HuH-7.5 (cell line): ENCODE results near the gene ST8SIA1.

Experiments used
- DNase-seq: peaks from one replicate; pipeline ENCODE4 v3.0.0; 2011; ENCODE audit warnings: low spot score

The ST8SIA1 gene

GRCh38 chr12:22238211-22238610 is 96.3 kb downstream of the ST8SIA1 start:
- DNase-seq = no peak

DNA sequence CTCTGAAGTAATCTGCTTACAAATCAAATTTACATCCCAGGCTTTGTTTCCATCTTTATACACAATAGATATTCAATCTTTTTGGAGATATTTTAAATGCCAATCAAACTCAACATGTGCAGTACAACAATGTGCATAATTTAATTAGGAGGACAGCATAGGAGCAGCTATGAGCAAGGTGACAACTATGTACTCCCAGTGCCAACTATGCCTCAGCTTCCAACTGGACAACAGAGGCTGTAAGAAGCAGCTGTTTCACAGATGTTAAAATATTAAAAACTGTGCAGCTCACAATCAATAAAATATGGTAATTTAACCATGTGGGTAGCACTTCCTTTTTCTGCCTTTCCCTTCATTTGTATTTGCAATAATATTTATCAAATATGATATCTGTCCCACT is 99.9 kb downstream of the ST8SIA1 start:
- no peak for DNase-seq

- no peak for DNase-seq
Measured at GRCh38 chr12:22231836-22232235, 102.7 kb downstream of the ST8SIA1 start.

DNA sequence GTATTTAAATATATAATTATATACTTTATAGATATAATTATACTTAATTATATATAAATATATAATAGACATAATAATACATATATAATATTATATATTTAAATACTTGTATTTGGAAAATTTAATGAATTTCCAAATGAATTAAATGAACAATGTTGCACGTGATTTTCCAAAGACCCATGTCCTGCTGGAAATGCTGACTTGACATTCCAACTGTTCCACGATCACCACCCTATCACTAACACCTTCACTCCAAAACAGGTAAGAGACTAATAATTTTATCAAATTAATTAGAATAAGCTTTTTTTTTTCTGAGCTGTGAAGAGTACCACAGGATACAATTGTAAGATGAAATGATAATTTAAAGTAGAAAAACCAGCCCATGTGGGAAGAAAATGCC is 103.4 kb downstream of the ST8SIA1 start:
- no peak for DNase-seq

DNA sequence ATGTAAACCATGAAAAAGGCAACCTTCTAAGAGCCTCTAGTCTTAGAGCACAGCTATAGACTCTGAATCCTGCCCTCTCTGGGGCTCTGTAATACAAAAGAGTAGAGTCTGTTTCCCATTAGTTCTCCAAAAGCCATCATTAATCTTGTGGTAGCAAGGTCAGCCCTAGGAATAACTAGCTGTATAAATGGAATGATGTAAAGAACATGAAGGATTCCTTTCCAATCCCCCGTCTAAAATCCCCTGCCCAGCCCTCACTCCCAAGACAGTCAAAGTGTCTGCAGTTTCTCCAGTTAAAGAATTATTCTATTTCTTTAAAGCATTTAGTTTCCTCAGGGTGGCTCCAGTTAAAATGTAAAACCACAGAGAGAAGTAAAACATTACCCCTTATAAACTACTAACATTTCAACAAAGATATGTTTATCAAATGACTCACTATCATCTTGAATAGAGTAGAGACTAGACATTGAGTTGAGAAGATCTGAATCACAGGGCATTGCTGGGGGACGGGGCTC is 104.2 kb downstream of the ST8SIA1 start:
- DNase-seq = no peak

GRCh38 chr12:22229652-22230279 is 104.7 kb downstream of the ST8SIA1 start:
- DNase-seq = no peak

DNA sequence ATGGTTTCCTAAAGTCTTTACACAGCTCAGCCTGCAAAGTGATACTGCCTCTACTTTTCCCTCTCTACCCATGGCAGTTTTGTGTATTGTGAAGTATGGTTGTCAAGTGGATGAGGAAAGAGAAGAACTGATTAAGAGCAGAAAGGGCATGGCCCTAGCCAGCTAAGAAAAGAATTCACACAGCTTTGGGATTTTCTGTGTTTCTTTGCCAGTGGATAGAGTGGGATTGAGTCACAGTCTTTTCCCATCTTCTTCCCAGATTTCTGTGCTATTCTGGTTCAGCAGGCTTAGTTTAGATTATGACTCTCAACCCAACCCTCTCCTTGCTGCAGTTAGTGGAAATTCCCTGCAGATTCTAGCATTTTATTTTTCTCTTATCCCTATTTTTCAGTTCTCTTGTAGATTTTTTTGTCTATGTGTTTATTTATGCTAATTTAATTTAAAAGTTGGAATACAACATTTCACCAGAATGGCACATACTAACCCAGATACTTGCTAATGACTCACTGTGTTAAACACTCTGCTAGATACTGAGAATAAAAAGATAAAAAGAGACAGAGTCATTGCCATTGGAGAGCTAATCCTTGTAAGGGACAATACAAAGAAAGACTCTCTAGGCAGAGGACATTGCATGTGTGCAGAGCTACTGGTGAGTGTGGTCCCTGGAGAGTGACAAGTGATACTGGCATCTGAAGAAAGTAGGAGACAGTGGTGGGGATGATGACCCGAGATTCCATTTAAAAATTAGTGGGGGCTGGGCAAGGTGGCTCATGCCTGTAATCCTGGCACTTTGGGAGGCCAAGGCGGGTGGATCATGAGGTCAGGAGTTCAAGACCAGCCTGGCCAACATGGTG is 106.3 kb downstream of the ST8SIA1 start:
- DNase-seq = no peak

GRCh38 chr12:22223356-22223755 is 111.2 kb downstream of the ST8SIA1 start:
- DNase-seq = no peak

GRCh38 chr12:22217556-22217955 is 117.0 kb downstream of the ST8SIA1 start:
- no peak for DNase-seq

- DNase-seq = no peak
Measured at GRCh38 chr12:22215467-22216253, 118.8 kb downstream of the ST8SIA1 start.

DNA sequence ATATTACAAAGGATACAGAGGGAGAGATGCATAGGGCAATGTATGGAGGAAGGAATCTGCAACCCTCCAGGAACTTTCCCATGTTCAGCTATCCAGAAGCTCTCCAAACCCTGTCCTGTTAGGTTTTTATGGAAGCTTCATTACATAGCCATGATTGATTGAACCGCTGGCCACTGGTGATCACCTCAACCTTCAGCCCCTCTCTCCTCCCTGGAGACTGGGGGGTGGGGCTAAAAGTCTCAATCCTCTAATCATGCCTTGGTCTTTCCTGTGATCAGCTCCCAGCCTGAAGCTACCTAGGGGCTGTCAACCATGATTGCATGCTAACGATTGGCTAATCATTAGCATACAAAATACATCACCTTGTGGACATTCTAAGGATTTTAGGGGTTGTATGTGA is 123.4 kb downstream of the ST8SIA1 start:
- DNase-seq = no peak

DNA sequence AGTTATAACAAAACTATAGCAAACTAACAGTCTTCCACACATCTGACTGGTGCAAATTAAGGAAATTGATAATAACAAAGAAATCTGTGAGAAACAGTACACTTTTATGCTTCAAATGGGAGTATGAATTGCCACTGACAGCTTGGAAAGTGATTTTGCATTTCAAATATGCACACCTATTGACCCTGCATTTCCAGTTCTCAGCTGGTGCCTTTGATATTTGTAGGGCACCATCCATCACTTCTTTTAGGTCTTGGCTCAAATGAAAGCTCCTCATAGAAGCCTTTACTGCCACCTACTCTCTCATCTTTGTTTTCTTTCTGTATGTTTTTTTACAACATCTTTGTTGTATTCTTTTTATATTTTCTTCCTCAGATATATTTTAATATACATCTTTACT is 125.1 kb downstream of the ST8SIA1 start:
- no peak for DNase-seq

DNA sequence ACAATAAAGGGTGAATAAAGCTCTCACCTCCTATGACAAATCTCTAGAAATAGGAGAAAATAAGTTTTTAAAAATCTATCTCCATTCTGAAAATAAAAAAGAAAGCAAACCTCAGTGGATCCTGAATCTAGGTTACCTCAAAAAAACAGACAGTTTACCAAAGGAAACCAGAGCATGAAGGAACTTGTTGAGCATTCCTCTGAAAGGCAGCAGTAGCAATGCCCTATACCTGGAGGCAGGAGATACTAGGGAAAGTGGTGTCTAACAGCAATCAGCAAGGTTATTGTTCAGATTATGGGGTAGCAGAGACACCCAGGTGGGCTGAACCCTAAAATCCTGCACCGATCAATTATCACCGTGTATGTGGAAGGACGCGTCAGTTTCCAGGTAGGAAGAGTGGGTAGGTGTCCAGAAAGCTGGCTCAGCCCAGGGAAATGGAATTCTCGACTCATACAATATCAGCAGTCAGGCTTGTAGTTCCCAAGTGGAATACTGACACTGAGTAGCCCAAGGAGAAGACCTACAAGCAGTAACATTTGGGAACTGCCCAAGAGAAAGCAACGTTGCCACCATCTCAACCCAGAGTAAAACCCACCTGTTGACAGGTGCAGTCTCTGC is 128.3 kb downstream of the ST8SIA1 start:
- no peak for DNase-seq

DNA sequence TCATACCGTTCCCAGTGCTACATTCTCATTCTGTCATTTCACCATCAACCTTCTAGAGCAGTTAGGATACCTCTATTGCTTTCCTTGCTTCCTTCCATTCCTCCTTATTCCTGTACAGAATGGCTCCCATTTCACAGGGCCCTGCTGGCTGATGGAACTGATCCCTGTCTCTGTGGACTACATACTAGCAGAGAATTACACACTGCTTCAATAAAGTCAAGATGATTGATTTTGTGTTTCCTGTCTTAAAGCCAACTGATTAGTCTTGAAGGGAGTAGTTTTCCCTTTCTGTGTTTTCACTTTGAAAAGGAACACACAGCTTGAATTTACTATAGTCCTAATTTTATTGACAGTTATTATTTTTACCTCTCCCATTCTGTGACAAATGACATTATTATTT is 130.1 kb downstream of the ST8SIA1 start:
- DNase-seq = no peak

DNA sequence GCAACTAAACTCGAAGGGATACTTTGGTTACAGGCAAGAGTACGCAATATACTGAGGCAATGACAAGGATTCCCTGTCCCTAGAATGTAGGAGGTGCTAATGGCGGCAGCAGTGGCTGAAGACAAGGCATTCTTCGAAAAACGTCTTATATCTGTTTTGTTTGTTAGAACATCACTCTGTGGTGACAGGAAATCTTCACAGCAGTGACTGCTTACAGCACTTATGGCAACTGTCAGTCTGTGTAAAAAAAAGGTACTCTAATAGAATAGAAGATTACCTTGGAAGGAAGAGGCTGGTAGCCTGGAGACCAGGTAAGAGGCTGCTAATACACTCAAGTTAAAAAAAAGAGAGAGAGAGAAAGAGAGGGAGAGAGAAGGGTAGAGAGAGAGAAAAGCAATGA is 131.7 kb downstream of the ST8SIA1 start:
- no peak for DNase-seq

DNA sequence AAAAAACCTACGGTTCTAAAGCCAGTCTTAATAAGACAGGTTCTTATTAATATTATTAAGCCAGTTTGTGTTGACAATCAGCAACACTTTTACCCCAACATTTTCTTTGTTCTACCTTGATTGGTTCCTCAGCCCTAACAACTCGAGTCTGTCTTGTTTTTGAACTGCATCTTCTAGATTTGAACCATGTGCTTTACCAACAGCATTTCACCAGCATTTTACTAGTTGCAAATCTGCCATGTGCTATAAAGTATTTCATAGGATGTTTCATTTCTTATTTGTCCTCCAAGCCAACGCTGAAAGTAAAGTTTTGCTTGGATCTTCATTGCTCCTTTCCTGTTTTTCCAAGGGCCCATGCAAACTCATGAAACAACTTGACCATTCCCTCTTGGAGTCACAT is 133.4 kb downstream of the ST8SIA1 start:
- no peak for DNase-seq

DNA sequence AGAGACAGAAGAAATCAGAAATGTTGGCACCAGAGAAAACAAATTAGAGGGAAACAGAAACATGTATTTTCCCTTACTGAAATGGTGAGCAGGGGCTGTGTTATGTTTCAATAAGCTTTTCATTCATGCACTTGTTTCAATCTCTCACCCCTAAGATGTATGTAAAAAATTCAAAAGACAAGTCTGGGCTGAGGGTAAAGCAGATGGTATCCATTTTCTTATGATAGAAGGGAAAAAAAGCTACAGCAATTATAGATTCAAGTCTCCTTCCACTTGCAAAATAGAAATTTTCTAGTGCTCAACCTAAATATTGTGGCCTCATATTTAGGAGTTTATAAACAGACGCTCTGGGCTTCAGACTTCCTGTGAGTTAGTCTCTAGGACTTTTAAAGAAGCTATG is 138.3 kb downstream of the ST8SIA1 start:
- no peak for DNase-seq

- no peak for DNase-seq
Measured at GRCh38 chr12:22190969-22191368, 143.5 kb downstream of the ST8SIA1 start.

DNA sequence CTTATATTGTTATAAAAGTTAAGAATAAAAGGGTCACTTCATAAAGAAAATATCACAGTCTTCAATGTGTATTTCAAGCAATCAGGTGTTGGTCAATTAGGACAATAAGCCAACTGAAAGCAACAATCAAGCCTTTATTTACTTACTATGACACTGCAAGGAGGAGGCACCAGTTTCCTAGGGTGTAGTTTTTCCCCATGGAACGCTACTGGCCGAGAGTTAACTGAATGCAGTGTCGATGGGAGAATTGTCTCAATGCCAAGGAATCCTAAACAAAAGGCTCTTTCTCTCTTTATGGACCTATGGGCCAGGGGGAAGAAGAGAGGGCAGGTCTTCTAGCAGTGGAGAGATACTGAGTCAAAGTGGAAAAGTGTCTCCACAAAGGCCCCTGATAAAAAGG is 146.1 kb downstream of the ST8SIA1 start:
- no peak for DNase-seq

GRCh38 chr12:22180705-22181104 is 153.8 kb downstream of the ST8SIA1 start:
- DNase-seq = no peak

DNA sequence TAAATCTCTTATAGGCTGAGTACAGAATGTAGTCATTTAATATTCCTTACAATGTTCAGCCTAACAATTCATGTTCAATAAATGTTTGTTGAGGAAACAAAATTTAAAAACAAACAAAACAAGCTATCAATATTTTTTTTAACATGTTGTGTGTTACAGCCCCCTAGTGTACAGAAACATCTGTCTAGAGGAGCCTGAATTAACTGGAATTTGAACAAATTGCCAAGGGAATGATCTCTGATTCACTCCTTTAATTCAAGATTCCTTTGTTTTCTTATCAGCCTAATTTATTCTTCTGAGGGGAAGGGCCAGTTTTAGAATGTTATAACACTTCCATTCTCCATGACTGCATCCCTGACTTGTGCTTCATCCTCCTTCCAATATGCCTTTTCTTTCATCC is 161.3 kb downstream of the ST8SIA1 start:
- no peak for DNase-seq

- no peak for DNase-seq
Measured at GRCh38 chr12:22172501-22172900, 162.0 kb downstream of the ST8SIA1 start.
